AML-193 (cell line): ENCODE results near the gene EVC.

Source experiments
- DNase-seq, 2 experiments: peaks; one replicate each; lab custom pipeline; 2025; lab: John Stamatoyannopoulos, UW

EVC gene

GRCh38 chr4:5757091-5757490 is 46.1 kb downstream of the EVC start:
- DNase-seq, result no peak

- no peak for DNase-seq
Observed at GRCh38 chr4:5757536-5757935, 46.5 kb downstream of the EVC start.

- DNase-seq, result no peak
Observed at GRCh38 chr4:5757954-5758353, 47.0 kb downstream of the EVC start.

GRCh38 chr4:5758741-5759140 is 47.7 kb downstream of the EVC start:
- no peak for DNase-seq

GRCh38 chr4:5759236-5760075 is 48.5 kb downstream of the EVC start:
- no peak for DNase-seq

GRCh38 chr4:5760246-5760645 is 49.2 kb downstream of the EVC start:
- DNase-seq, result no peak

- DNase-seq, result no peak
Observed at GRCh38 chr4:5760936-5761480, 50.0 kb downstream of the EVC start.

- no peak for DNase-seq
Observed at GRCh38 chr4:5770051-5770450, 59.0 kb downstream of the EVC start.

- no peak for DNase-seq
Observed at GRCh38 chr4:5772528-5773270, 61.7 kb downstream of the EVC start.

GRCh38 chr4:5773271-5773555 is 62.2 kb downstream of the EVC start:
- no peak for DNase-seq

- no peak for DNase-seq
Observed at GRCh38 chr4:5774416-5775036, 63.5 kb downstream of the EVC start.

GRCh38 chr4:5776510-5776909 is 65.5 kb downstream of the EVC start:
- no peak for DNase-seq

GRCh38 chr4:5780831-5781480 is 70.0 kb downstream of the EVC start:
- DNase-seq, result no peak

- no peak for DNase-seq
Observed at GRCh38 chr4:5781691-5782090, 70.7 kb downstream of the EVC start.

- DNase-seq, result no peak
Observed at GRCh38 chr4:5782829-5783476, 72.0 kb downstream of the EVC start.

GRCh38 chr4:5783486-5783885 is 72.5 kb downstream of the EVC start:
- no peak for DNase-seq

GRCh38 chr4:5784021-5784420 is 73.0 kb downstream of the EVC start:
- no peak for DNase-seq

GRCh38 chr4:5784960-5785611 is 74.1 kb downstream of the EVC start:
- DNase-seq, result no peak

- DNase-seq, result no peak
Observed at GRCh38 chr4:5785806-5786680, 75.0 kb downstream of the EVC start.

GRCh38 chr4:5787311-5787710 is 76.3 kb downstream of the EVC start:
- DNase-seq, result no peak
